GM12801 (cell line): Measurements from ENCODE around the gene PRDM1.

ENCODE experiments used
- CTCF ChIP-seq: IDR thresholded peaks from one replicate; pipeline ENCODE4 v1.5.1; 2011; ENCODE audit warnings: control low read depth; ENCODE audit not compliant: insufficient read length; ENCODE audit errors: extremely low read depth

Gene PRDM1

GRCh38 chr6:106072501-106073090 lies 13.5 kb upstream of the PRDM1 start:
- no peak for TF ChIP-seq CTCF

GRCh38 chr6:106074146-106074545 lies 12.0 kb upstream of the PRDM1 start:
- no peak for TF ChIP-seq CTCF

GRCh38 chr6:106076139-106076538 lies 10.0 kb upstream of the PRDM1 start:
- no peak for TF ChIP-seq CTCF

GRCh38 chr6:106077170-106077569 lies 9.0 kb upstream of the PRDM1 start:
- TF ChIP-seq CTCF = no peak

- TF ChIP-seq CTCF = no peak
Observed at GRCh38 chr6:106077881-106078280, 8.3 kb upstream of the PRDM1 start.

- no peak for TF ChIP-seq CTCF
Observed at GRCh38 chr6:106079961-106080762, 6.0 kb upstream of the PRDM1 start.

GRCh38 chr6:106080763-106081095 lies 5.4 kb upstream of the PRDM1 start:
- no peak for TF ChIP-seq CTCF
